NB4 (cell line): Measurements from ENCODE around the gene CES1.

Source experiments
- DNase-seq: peaks from one replicate; pipeline ENCODE4 v3.0.0; 2010; ENCODE audit warnings: low read depth
- H3K4me3 ChIP-seq: one replicate; pipeline ENCODE4 v1.5.1; 2011; ENCODE audit warnings: mild to moderate bottlenecking, low read depth, low read length, moderate library complexity
- MYC ChIP-seq: IDR thresholded peaks from 2 replicates; pipeline ENCODE4 v1.6.1; 2011; ENCODE audit warnings: low read depth, low read length
- POLR2A ChIP-seq: IDR thresholded peaks from 2 replicates; pipeline ENCODE4 v1.6.1; 2011; ENCODE audit warnings: mild to moderate bottlenecking; ENCODE audit not compliant: insufficient read length; ENCODE audit errors: extremely low read depth
- TF ChIP-seq, protein P1 (sequence below): IDR thresholded peaks from one replicate; pipeline ENCODE4 v1.5.1; 2012; ENCODE audit warnings: low read depth, low read length
- TF ChIP-seq, protein P2 (sequence below): IDR thresholded peaks from 2 replicates; pipeline ENCODE4 v1.6.1; 2011; ENCODE audit warnings: low read depth, low read length

CES1 gene

DNA sequence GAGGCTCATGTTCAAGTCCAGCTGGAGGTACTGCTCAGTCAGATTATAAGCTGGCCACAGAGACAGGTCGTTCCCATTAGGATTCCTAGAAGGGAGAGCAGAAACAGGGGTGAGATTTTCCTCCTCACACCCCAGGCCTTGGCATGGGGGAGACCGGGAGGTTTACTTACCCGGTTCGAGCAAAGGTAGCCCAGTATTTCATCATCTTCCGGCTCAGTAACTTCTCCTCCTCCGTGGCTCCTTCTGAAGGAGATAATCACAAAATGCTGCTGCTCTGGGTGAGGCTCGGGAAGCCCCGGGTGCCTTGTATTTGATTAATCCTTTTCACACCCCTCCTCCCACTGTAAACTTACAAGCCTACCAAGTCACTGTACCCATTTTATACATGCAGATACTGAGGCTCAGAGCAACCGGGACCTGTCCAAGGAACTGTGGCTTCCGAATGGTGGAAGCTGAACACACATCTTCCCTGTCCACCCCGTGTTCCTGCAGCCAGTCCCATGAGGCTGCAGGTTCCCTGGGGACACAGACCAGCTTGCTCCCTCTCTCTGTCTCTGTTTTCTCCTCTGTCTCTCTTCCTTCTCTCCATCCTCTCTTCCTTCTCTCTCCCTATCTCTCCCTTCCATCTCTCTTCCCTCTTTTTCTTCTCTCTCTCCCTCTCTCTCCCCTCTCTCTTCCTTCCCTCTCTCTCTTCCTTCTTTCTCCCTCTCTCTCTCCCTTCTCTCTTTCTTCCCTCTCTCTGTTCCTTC lies 13.9 kb upstream of the CES1 start:
- H3K4me3 ChIP-seq, result no peak overlapping the region
- TF ChIP-seq MYC (no peak), POLR2A (no peak)
- TF ChIP-seq, protein P1, sequence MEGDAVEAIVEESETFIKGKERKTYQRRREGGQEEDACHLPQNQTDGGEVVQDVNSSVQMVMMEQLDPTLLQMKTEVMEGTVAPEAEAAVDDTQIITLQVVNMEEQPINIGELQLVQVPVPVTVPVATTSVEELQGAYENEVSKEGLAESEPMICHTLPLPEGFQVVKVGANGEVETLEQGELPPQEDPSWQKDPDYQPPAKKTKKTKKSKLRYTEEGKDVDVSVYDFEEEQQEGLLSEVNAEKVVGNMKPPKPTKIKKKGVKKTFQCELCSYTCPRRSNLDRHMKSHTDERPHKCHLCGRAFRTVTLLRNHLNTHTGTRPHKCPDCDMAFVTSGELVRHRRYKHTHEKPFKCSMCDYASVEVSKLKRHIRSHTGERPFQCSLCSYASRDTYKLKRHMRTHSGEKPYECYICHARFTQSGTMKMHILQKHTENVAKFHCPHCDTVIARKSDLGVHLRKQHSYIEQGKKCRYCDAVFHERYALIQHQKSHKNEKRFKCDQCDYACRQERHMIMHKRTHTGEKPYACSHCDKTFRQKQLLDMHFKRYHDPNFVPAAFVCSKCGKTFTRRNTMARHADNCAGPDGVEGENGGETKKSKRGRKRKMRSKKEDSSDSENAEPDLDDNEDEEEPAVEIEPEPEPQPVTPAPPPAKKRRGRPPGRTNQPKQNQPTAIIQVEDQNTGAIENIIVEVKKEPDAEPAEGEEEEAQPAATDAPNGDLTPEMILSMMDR, result no peak
- TF ChIP-seq, protein P2, sequence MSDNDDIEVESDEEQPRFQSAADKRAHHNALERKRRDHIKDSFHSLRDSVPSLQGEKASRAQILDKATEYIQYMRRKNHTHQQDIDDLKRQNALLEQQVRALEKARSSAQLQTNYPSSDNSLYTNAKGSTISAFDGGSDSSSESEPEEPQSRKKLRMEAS, result no peak
- peak; percentile 15 for DNase-seq

DNA sequence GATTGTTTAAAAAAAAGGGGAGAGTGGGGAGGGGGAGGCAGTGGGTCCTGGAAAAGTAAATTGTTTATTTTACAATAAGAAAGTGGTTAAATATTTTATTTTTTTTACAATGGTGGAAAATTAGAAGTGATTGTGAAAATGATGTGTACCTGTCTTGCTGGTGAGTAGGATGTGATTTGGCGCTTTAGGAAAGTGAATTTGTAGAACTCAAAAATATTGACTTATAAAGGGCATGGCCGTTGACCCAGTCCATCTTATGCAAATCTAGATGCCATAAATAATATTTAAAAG lies 10.2 kb upstream of the CES1 start:
- no peak for DNase-seq
- H3K4me3 ChIP-seq, result no peak overlapping the region
- TF ChIP-seq MYC, result no peak
- TF ChIP-seq, protein P2, result no peak
- TF ChIP-seq, protein P1, result no peak
- TF ChIP-seq POLR2A, result no peak

- no peak overlapping the region for H3K4me3 ChIP-seq
- TF ChIP-seq, protein P1, result peak; percentile 57
- TF ChIP-seq, protein P2, result no peak
- peak; percentile 76 for DNase-seq
Measured at GRCh38 chr16:55842369-55843104, 9.6 kb upstream of the CES1 start.

DNA sequence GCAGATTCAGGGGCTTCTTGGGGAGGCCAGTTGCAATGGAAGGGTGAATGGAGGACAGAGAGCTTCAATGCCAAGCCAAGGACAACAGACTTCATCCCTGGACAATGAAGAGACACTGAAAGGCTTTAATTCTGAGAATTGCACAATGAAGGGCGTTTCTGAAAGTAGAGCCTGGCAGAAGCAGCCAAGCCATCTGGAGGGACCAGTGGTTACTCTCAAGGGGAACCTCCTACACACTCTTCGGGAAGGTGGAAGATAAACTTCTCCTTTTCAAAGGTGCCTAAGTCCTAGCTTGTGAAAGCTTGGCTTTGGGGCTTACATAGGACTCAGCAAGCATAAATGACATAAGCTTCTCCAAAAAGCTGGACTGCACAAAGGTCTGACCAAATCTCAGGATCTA lies 6.2 kb upstream of the CES1 start:
- no peak for TF ChIP-seq POLR2A
- TF ChIP-seq, protein P1, result no peak
- no peak for TF ChIP-seq MYC
- TF ChIP-seq, protein P2, result no peak
- H3K4me3 ChIP-seq, result no peak overlapping the region
- peak; percentile 94 for DNase-seq

DNA sequence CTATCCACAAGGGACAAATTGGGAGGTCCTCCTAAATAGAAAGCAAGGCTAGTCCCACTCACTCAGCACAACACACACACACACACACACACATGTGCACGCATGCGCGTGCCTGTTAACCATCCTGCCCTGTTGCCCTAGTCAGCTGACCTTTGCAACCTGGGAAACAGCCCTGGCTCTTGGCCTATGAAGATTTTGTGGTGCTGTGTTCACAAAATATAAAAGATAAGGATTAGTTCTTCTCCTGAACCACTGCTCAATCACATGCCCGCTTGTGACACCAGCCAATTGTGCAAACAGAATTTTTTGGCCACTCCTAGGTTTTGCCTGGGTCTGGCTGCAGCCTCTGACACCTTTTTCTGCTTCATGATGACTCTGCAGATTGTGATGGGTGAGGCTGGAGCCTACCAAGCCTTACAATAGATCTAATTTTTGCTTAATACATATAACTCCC lies 3.3 kb upstream of the CES1 start:
- DNase-seq, result peak; percentile 62
- TF ChIP-seq, protein P2, result no peak
- TF ChIP-seq, protein P1, result no peak
- no peak overlapping the region for H3K4me3 ChIP-seq
